Measurements from ENCODE around the gene B4GALT6. TPM values are rescaled to one million over a fixed set of nuclear protein-coding genes. Genes with fewer than 3 reads are reported as not detected.

Gene B4GALT6
- total and polyA plus RNA-seq, 9 of the 15 experiments (the other 6 are each of a cell fraction or from before 2014, with no cell fraction given): 0.03 to 0.27 (median 0.08) TPM

DNA sequence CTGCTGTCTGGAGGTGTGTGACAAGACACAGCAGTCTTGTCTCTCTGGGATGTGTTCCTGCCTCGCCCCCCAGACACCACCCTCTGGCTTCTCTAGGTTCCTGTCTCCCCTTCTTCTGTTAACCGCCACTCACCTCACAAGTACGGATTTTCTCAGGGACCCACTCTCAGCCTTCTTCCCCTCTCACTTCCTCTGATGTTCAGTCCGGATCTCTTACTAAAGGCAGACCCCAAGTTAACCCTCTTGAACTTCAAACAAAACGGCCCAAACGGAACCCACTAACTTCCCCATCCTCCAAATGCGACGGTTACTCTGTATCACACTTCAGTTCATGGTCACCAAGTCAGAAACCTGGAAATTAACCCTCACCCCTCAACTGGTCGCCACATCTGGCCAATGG is 32.0 kb downstream of the B4GALT6 start (continued):
- TF ChIP-seq, protein P1, sequence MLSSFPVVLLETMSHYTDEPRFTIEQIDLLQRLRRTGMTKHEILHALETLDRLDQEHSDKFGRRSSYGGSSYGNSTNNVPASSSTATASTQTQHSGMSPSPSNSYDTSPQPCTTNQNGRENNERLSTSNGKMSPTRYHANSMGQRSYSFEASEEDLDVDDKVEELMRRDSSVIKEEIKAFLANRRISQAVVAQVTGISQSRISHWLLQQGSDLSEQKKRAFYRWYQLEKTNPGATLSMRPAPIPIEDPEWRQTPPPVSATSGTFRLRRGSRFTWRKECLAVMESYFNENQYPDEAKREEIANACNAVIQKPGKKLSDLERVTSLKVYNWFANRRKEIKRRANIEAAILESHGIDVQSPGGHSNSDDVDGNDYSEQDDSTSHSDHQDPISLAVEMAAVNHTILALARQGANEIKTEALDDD (IDR thresholded peaks at IDR 0.05): no peak
- no peak for TF ChIP-seq YBX1 (IDR thresholded peaks at IDR 0.05)
- TF ChIP-seq EP300 (IDR thresholded peaks at IDR 0.05; ENCODE audit: low read length): no peak
- TF ChIP-seq CSDE1 (IDR thresholded peaks at IDR 0.05): no peak
- no peak for TF ChIP-seq KLF1 (tag; IDR thresholded peaks at IDR 0.05)
- TF ChIP-seq CCAR2 (IDR thresholded peaks at IDR 0.05; ENCODE audit: low read depth, low read length): no peak
- TF ChIP-seq, protein P2, sequence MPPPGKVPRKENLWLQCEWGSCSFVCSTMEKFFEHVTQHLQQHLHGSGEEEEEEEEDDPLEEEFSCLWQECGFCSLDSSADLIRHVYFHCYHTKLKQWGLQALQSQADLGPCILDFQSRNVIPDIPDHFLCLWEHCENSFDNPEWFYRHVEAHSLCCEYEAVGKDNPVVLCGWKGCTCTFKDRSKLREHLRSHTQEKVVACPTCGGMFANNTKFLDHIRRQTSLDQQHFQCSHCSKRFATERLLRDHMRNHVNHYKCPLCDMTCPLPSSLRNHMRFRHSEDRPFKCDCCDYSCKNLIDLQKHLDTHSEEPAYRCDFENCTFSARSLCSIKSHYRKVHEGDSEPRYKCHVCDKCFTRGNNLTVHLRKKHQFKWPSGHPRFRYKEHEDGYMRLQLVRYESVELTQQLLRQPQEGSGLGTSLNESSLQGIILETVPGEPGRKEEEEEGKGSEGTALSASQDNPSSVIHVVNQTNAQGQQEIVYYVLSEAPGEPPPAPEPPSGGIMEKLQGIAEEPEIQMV (tag; conservative IDR thresholded peaks at IDR 0.05; ENCODE audit: low read depth): no peak
- TF ChIP-seq, protein P3, sequence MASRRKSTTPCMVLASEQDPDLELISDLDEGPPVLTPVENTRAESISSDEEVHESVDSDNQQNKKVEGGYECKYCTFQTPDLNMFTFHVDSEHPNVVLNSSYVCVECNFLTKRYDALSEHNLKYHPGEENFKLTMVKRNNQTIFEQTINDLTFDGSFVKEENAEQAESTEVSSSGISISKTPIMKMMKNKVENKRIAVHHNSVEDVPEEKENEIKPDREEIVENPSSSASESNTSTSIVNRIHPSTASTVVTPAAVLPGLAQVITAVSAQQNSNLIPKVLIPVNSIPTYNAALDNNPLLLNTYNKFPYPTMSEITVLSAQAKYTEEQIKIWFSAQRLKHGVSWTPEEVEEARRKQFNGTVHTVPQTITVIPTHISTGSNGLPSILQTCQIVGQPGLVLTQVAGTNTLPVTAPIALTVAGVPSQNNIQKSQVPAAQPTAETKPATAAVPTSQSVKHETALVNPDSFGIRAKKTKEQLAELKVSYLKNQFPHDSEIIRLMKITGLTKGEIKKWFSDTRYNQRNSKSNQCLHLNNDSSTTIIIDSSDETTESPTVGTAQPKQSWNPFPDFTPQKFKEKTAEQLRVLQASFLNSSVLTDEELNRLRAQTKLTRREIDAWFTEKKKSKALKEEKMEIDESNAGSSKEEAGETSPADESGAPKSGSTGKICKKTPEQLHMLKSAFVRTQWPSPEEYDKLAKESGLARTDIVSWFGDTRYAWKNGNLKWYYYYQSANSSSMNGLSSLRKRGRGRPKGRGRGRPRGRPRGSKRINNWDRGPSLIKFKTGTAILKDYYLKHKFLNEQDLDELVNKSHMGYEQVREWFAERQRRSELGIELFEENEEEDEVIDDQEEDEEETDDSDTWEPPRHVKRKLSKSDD (conservative IDR thresholded peaks at IDR 0.05; ENCODE audit: low read length): no peak
- TF ChIP-seq SMARCA4 (IDR thresholded peaks at IDR 0.05): no peak
- no peak for TF ChIP-seq ZSCAN29 (IDR thresholded peaks at IDR 0.05)
- no peak for TF ChIP-seq ZNF239 (CRISPR knock-in tag; IDR thresholded peaks at IDR 0.05)
- no peak for TF ChIP-seq NFIC (IDR thresholded peaks at IDR 0.05)
